Measurements from ENCODE around the gene TMEM178B. TPM values are rescaled to one million over a fixed set of nuclear protein-coding genes. Genes with fewer than 3 reads are reported as not detected.
A peak's percentile ranks its signal among the peaks of the same experiment; 100 is the strongest.

TMEM178B gene
- total RNA-seq, 1 experiment from 2014 or later: not detected

- BruUV-seq (replicated peaks): no TSS peak
- intact Hi-C loops (cut with micrococcal nuclease): no loop called here
- CTCF ChIA-PET: no interaction called here
- H3K36me3 Mint-ChIP-seq (ENCODE audit: insufficient read depth, unreplicated experiment): no peaks in the 10 kb centered on the region
- TF ChIP-seq CTCF (IDR thresholded peaks at IDR 0.05; ENCODE audit: unreplicated experiment): no peak
- H3K4me1 Mint-ChIP-seq (ENCODE audit: insufficient read depth, unreplicated experiment): no peaks in the 10 kb centered on the region
- H3K4me3 Mint-ChIP-seq (ENCODE audit: unreplicated experiment): no peak overlapping the region
- no peak overlapping the region for H3K27ac Mint-ChIP-seq (ENCODE audit: low read depth, unreplicated experiment)
- H3K9me3 Mint-ChIP-seq (ENCODE audit: unreplicated experiment): peaks cover 14% of the 10 kb centered on the region
- POLR2A ChIA-PET: no interaction called here
- no peaks in the 10 kb centered on the region for H3K27me3 Mint-ChIP-seq (ENCODE audit: insufficient read depth, unreplicated experiment)
- peak; percentile 8 for DNase-seq (ENCODE audit: unreplicated experiment)
These were observed 214.8 kb downstream of the TMEM178B start for GRCh38 chr7:141288626-141289025.

GRCh38 chr7:141290365-141290764 lies 216.5 kb downstream of the TMEM178B start:
- Mint-ChIP-seq H3K4me3 (ENCODE audit: unreplicated experiment) (no peak overlapping the region), H3K27ac (ENCODE audit: low read depth, unreplicated experiment) (no peak overlapping the region), H3K9me3 (ENCODE audit: unreplicated experiment) (peaks cover 15% of the 10 kb centered on the region), H3K36me3 (ENCODE audit: insufficient read depth, unreplicated experiment) (no peaks in the 10 kb centered on the region), H3K27me3 (ENCODE audit: insufficient read depth, unreplicated experiment) (no peaks in the 10 kb centered on the region), H3K4me1 (ENCODE audit: insufficient read depth, unreplicated experiment) (no peaks in the 10 kb centered on the region)
- intact Hi-C loops (cut with micrococcal nuclease): no loop called here
- no TSS peak for BruUV-seq (replicated peaks)
- DNase-seq (ENCODE audit: unreplicated experiment): no peak
- no peak for TF ChIP-seq CTCF (IDR thresholded peaks at IDR 0.05; ENCODE audit: unreplicated experiment)
- ChIA-PET CTCF (interaction anchor here (0.8 kb wide), 1 partner anchor 242 kb away, joined by 3 read pairs; no protein-coding TSS in a partner anchor), POLR2A (no interaction called here)

- DNase-seq (ENCODE audit: unreplicated experiment): no peak
- Mint-ChIP-seq H3K9me3 (ENCODE audit: unreplicated experiment) (peaks cover 15% of the 10 kb centered on the region), H3K27me3 (ENCODE audit: insufficient read depth, unreplicated experiment) (no peaks in the 10 kb centered on the region), H3K4me3 (ENCODE audit: unreplicated experiment) (no peak overlapping the region), H3K27ac (ENCODE audit: low read depth, unreplicated experiment) (no peak overlapping the region), H3K36me3 (ENCODE audit: insufficient read depth, unreplicated experiment) (no peaks in the 10 kb centered on the region), H3K4me1 (ENCODE audit: insufficient read depth, unreplicated experiment) (no peaks in the 10 kb centered on the region)
- ChIA-PET CTCF (interaction anchor here (0.6 to 0.8 kb wide), 2 partner anchors 8 to 242 kb away, joined by 3 read pairs; no protein-coding TSS in a partner anchor), POLR2A (no interaction called here)
- intact Hi-C loops (cut with micrococcal nuclease): no loop called here
- no peak for TF ChIP-seq CTCF (IDR thresholded peaks at IDR 0.05; ENCODE audit: unreplicated experiment)
- no TSS peak for BruUV-seq (replicated peaks)
These were observed 217.1 kb downstream of the TMEM178B start for GRCh38 chr7:141290973-141291372.

- intact Hi-C loops (cut with micrococcal nuclease): no loop called here
- no TSS peak for BruUV-seq (replicated peaks)
- no peak for TF ChIP-seq CTCF (IDR thresholded peaks at IDR 0.05; ENCODE audit: unreplicated experiment)
- peaks cover 15% of the 10 kb centered on the region for H3K9me3 Mint-ChIP-seq (ENCODE audit: unreplicated experiment)
- no peak overlapping the region for H3K4me3 Mint-ChIP-seq (ENCODE audit: unreplicated experiment)
- POLR2A ChIA-PET: no interaction called here
- CTCF ChIA-PET: interaction anchor here (0.6 kb wide), 1 partner anchor 9 kb away, joined by 3 read pairs; no protein-coding TSS in a partner anchor
- DNase-seq (ENCODE audit: unreplicated experiment): no peak
- no peaks in the 10 kb centered on the region for H3K36me3 Mint-ChIP-seq (ENCODE audit: insufficient read depth, unreplicated experiment)
- H3K27me3 Mint-ChIP-seq (ENCODE audit: insufficient read depth, unreplicated experiment): no peaks in the 10 kb centered on the region
- no peaks in the 10 kb centered on the region for H3K4me1 Mint-ChIP-seq (ENCODE audit: insufficient read depth, unreplicated experiment)
- H3K27ac Mint-ChIP-seq (ENCODE audit: low read depth, unreplicated experiment): no peak overlapping the region
These were observed 217.7 kb downstream of the TMEM178B start for GRCh38 chr7:141291541-141291940.
